Neural progenitor cell (in vitro differentiated cells): ENCODE data around the gene B3GALT5. TPM values are rescaled to one million over a fixed set of nuclear protein-coding genes. Genes with fewer than 3 reads are reported as not detected.
"Not testable (repeated sequence)": the region's sequence is repeated elsewhere in the genome, so short reads cannot be mapped to it uniquely, and the experiment has no call there.

Source experiments
- DNase-seq: peaks from one replicate; pipeline ENCODE4 v3.0.0-alpha.2; 2016; ENCODE audit warnings: low spot score
- H2AFZ ChIP-seq: fragments of 200-600 bp; sonication (generic); replicated peaks from 2 replicates; pipeline ENCODE4 v1.6.1; 2016; ENCODE audit warnings: antibody characterized with exemption
- H3F3A ChIP-seq: fragments of 200-600 bp; sonication (generic); 2 replicates; pipeline ENCODE4 v1.6.1; 2016; ENCODE audit warnings: antibody characterized with exemption, low read depth
- H3K27ac ChIP-seq: fragments of 200-600 bp; sonication (generic); 2 replicates; pipeline ENCODE4 v1.5.1; 2016; ENCODE audit warnings: mild to moderate bottlenecking
- H3K27me3 ChIP-seq: fragments of 200-600 bp; sonication (generic); 2 replicates; pipeline ENCODE4 v1.6.1; 2016; ENCODE audit warnings: mild to moderate bottlenecking, moderate library complexity
- H3K36me3 ChIP-seq: fragments of 200-600 bp; sonication (generic); 2 replicates; pipeline ENCODE4 v1.5.1; 2016
- H3K4me1 ChIP-seq: fragments of 200-600 bp; sonication (generic); 2 replicates; pipeline ENCODE4 v1.6.1; 2016; ENCODE audit warnings: mixed run types
- H3K4me2 ChIP-seq: fragments of 200-600 bp; sonication (generic); 2 replicates; pipeline ENCODE4 v1.6.1; 2016
- H3K4me3 ChIP-seq: fragments of 200-600 bp; sonication (generic); 2 replicates; pipeline ENCODE4 v1.5.1; 2016
- H3K79me2 ChIP-seq: fragments of 200-600 bp; sonication (generic); 2 replicates; pipeline ENCODE4 v1.6.1; 2016; ENCODE audit warnings: low read depth
- H3K9ac ChIP-seq: fragments of 200-600 bp; sonication (generic); 2 replicates; pipeline ENCODE4 v1.6.1; 2016
- H3K9me3 ChIP-seq: fragments of 200-600 bp; sonication (generic); 2 replicates; pipeline ENCODE4 v1.5.1; 2016; ENCODE audit warnings: low read depth
- H4K20me1 ChIP-seq: fragments of 200-600 bp; sonication (generic); 2 replicates; pipeline ENCODE4 v1.6.1; 2016; ENCODE audit warnings: low read depth
- H3K27ac Mint-ChIP-seq: 3 replicates; pipeline ENCODE4 v1.8.0; 2021; ENCODE audit warnings: mixed read lengths
- H3K27me3 Mint-ChIP-seq: 2 replicates; pipeline ENCODE4 v1.8.0; 2022; ENCODE audit warnings: low read depth, mild to moderate bottlenecking, inconsistent platforms, moderate library complexity, mixed read lengths; ENCODE audit not compliant: insufficient read depth
- H3K36me3 Mint-ChIP-seq: 3 replicates; pipeline ENCODE4 v1.8.0; 2021; ENCODE audit warnings: mixed read lengths
- H3K4me1 Mint-ChIP-seq: 3 replicates; pipeline ENCODE4 v1.8.0; 2021; ENCODE audit warnings: mixed read lengths
- H3K4me3 Mint-ChIP-seq: 3 replicates; pipeline ENCODE4 v1.8.0; 2021; ENCODE audit warnings: mild to moderate bottlenecking, moderate library complexity, mixed read lengths
- H3K9me3 Mint-ChIP-seq: 3 replicates; pipeline ENCODE4 v1.8.0; 2020; ENCODE audit warnings: mixed read lengths
- CTCF ChIP-seq: fragments of 200-600 bp; sonication (generic); IDR thresholded peaks from 2 replicates; pipeline ENCODE4 v1.5.1; 2017; ENCODE audit warnings: antibody characterized with exemption, mild to moderate bottlenecking
- EZH2 ChIP-seq: fragments of 200-600 bp; sonication (generic); IDR thresholded peaks from 2 replicates; pipeline ENCODE4 v1.6.1; 2017; ENCODE audit warnings: antibody characterized with exemption, mild to moderate bottlenecking, moderate library complexity
- EZH2phosphoT487 ChIP-seq: fragments of 200-600 bp; sonication (generic); IDR thresholded peaks from 2 replicates; pipeline ENCODE4 v1.6.1; 2017; ENCODE audit warnings: antibody characterized with exemption
- total RNA-seq: library from RNA; depleted of rRNA; stranded (reverse); fragments of >200 nt; gene quantifications from 2 replicates; pipeline ENCODE4 v1.2.3, GENCODE V29; 2015; ENCODE audit warnings: low replicate concordance

The B3GALT5 gene
- total RNA-seq, 1 donor from 2014 or later: 1.3 TPM

- H3K36me3 ChIP-seq: no peaks in the 10 kb centered on the region
- no peak overlapping the region for H3K4me3 ChIP-seq
- H3F3A ChIP-seq: no peaks in the 10 kb centered on the region
- H3K27me3 Mint-ChIP-seq: no peaks in the 10 kb centered on the region
- H3K27me3 ChIP-seq: no peaks in the 10 kb centered on the region
- DNase-seq: no peak
- no peaks in the 10 kb centered on the region for H4K20me1 ChIP-seq
- H3K4me2 ChIP-seq: no peak overlapping the region
- no peaks in the 10 kb centered on the region for H3K9me3 ChIP-seq
- H2AFZ ChIP-seq: no peak overlapping the region
- H3K79me2 ChIP-seq: no peaks in the 10 kb centered on the region
- H3K27ac Mint-ChIP-seq: no peak overlapping the region
- no peak overlapping the region for H3K27ac ChIP-seq
- H3K9me3 Mint-ChIP-seq: peaks cover 7% of the 10 kb centered on the region
- TF ChIP-seq CTCF: no peak
- no peak for TF ChIP-seq EZH2
- no peak for TF ChIP-seq EZH2phosphoT487
- no peak overlapping the region for H3K9ac ChIP-seq
- no peak overlapping the region for H3K4me3 Mint-ChIP-seq
- no peaks in the 10 kb centered on the region for H3K4me1 ChIP-seq
- peaks cover 7% of the 10 kb centered on the region for H3K4me1 Mint-ChIP-seq
- H3K36me3 Mint-ChIP-seq: no peaks in the 10 kb centered on the region
These were observed 73.3 kb downstream of the B3GALT5 start for GRCh38 chr21:39685991-39686390.

GRCh38 chr21:39686646-39687468, 74.1 kb downstream of the B3GALT5 start:
- Histone ChIP-seq H2AFZ (no peak overlapping the region), H3K36me3 (no peaks in the 10 kb centered on the region), H3K9me3 (no peaks in the 10 kb centered on the region), H3K4me3 (no peak overlapping the region), H3K27me3 (no peaks in the 10 kb centered on the region), H3K27ac (no peak overlapping the region), H4K20me1 (no peaks in the 10 kb centered on the region), H3K4me2 (no peak overlapping the region), H3K4me1 (no peaks in the 10 kb centered on the region), H3F3A (no peaks in the 10 kb centered on the region), H3K9ac (no peak overlapping the region), H3K79me2 (no peaks in the 10 kb centered on the region)
- Mint-ChIP-seq H3K36me3 (no peaks in the 10 kb centered on the region), H3K27me3 (no peaks in the 10 kb centered on the region), H3K27ac (no peak overlapping the region), H3K4me3 (no peak overlapping the region), H3K4me1 (peaks cover 7% of the 10 kb centered on the region), H3K9me3 (peaks cover 7% of the 10 kb centered on the region)
- TF ChIP-seq EZH2 (no peak), CTCF (no peak), EZH2phosphoT487 (no peak)
- DNase-seq: no peak

- Histone ChIP-seq H3K4me1 (no peaks in the 10 kb centered on the region), H3K27me3 (no peaks in the 10 kb centered on the region), H3K9me3 (no peaks in the 10 kb centered on the region), H3K27ac (no peak overlapping the region), H3K9ac (no peak overlapping the region), H3K4me2 (no peak overlapping the region), H4K20me1 (no peaks in the 10 kb centered on the region), H3F3A (no peaks in the 10 kb centered on the region), H3K4me3 (no peak overlapping the region), H3K79me2 (no peaks in the 10 kb centered on the region), H3K36me3 (no peaks in the 10 kb centered on the region), H2AFZ (no peak overlapping the region)
- Mint-ChIP-seq H3K36me3 (no peaks in the 10 kb centered on the region), H3K9me3 (peaks cover 7% of the 10 kb centered on the region), H3K4me3 (no peak overlapping the region), H3K4me1 (peaks cover 12% of the 10 kb centered on the region), H3K27me3 (no peaks in the 10 kb centered on the region), H3K27ac (no peak overlapping the region)
- TF ChIP-seq EZH2phosphoT487 (no peak), EZH2 (no peak), CTCF (no peak)
- DNase-seq: no peak
These were observed 75.3 kb downstream of the B3GALT5 start for GRCh38 chr21:39688010-39688409.

GRCh38 chr21:39689860-39690259, 77.1 kb downstream of the B3GALT5 start:
- not testable (repeated sequence) for H3K4me3 ChIP-seq, H3K4me1 ChIP-seq, DNase-seq, H3K36me3 ChIP-seq, H3K9me3 Mint-ChIP-seq, H3K27ac ChIP-seq, H3K9me3 ChIP-seq, H2AFZ ChIP-seq, H3K4me3 Mint-ChIP-seq, H3K36me3 Mint-ChIP-seq, H3K27ac Mint-ChIP-seq, H3F3A ChIP-seq, H4K20me1 ChIP-seq, H3K27me3 ChIP-seq, H3K4me2 ChIP-seq, H3K9ac ChIP-seq, H3K79me2 ChIP-seq, H3K27me3 Mint-ChIP-seq
- H3K4me1 Mint-ChIP-seq: peaks cover 12% of the 10 kb centered on the region
